GM12878 (cell line): Measurements from ENCODE around the gene CD276. TPM values are rescaled to one million over a fixed set of nuclear protein-coding genes. Genes with fewer than 3 reads are reported as not detected.

ENCODE experiments used
- ATAC-seq: fragments of 200-7000 bp; cut with Tn5 transposase; 3 replicates; pipeline ENCODE4 v1.9.1; 2020; ENCODE audit warnings: mild to moderate bottlenecking, moderate library complexity
- BruUV-seq: library from RNA; stranded (reverse); fragments of 400-500 nt; replicated peaks from 2 replicates; lab custom pipeline; 2021; lab: Mats Ljungman, UMichigan
- CTCF ChIA-PET: fragments of 300-600 bp; sonication (Branson Sonifier 250); formaldehyde crosslinking; extraction: SDS; loops from one replicate; lab custom pipeline; 2021; ENCODE audit warnings: inconsistent platforms; lab: Yijun Ruan, JAX
- POLR2A ChIA-PET: fragments of 350-600 bp; formaldehyde crosslinking; extraction: SDS; loops from one replicate; lab custom pipeline; 2021; ENCODE audit warnings: inconsistent platforms; lab: Charles Lee
- RAD21 ChIA-PET: fragments of 300-600 bp; sonication (Branson Sonifier 250); formaldehyde crosslinking; loops from one replicate; lab custom pipeline; 2023; ENCODE audit warnings: antibody characterized with exemption; ENCODE audit not compliant: unreplicated experiment; lab: Charles Lee
- SMC1A ChIA-PET: fragments of 300-600 bp; sonication (Branson Sonifier 250); formaldehyde crosslinking; loops from one replicate; lab custom pipeline; 2023; ENCODE audit not compliant: unreplicated experiment, uncharacterized antibody; lab: Charles Lee
- DNase-seq: peaks from one replicate; pipeline ENCODE4 v3.0.0-alpha.2; 2011; ENCODE audit warnings: low read depth, low spot score
- FAIRE-seq: peaks from 3 replicates; lab custom pipeline; 2011; peaks lifted over from hg19 to GRCh38; lab: Jason Lieb, UNC
- H2AFZ ChIP-seq: 2 replicates; pipeline ENCODE4 v1.6.0; 2011; ENCODE audit warnings: low read depth, low read length, control low read depth; ENCODE audit not compliant: control insufficient read depth
- H3K27ac ChIP-seq: 2 replicates; pipeline ENCODE4 v1.5.1; 2011; ENCODE audit warnings: control low read depth; ENCODE audit not compliant: control insufficient read depth, insufficient read depth
- H3K27me3 ChIP-seq, 2 experiments: replicated peaks in 1 of 2; 2 replicates each; pipeline versions ENCODE4 v1.6.0 to v1.6.1; 2011; ENCODE audit warnings: low read length in 1 of 2; ENCODE audit not compliant: control insufficient read depth in 2 of 2, insufficient read depth in 2 of 2
- H3K36me3 ChIP-seq, 2 experiments: 2 replicates each; pipeline ENCODE4 v1.5.1; 2011; ENCODE audit warnings: low read length in 1 of 2; ENCODE audit not compliant: control insufficient read depth in 2 of 2, insufficient read depth in 2 of 2
- H3K4me1 ChIP-seq: 2 replicates; pipeline ENCODE4 v1.6.1; 2011; ENCODE audit warnings: mild to moderate bottlenecking, low read length, moderate library complexity, mixed read lengths; ENCODE audit not compliant: control insufficient read depth, insufficient read depth
- H3K4me2 ChIP-seq: 2 replicates; pipeline ENCODE4 v1.6.0; 2011; ENCODE audit warnings: control low read depth; ENCODE audit not compliant: control insufficient read depth, insufficient read depth
- H3K4me3 ChIP-seq: fragments of 200-600 bp; sonication (generic); 2 replicates; pipeline ENCODE4 v1.5.1; 2016
- H3K79me2 ChIP-seq: 2 replicates; pipeline ENCODE4 v1.6.0; 2011; ENCODE audit warnings: low read length; ENCODE audit not compliant: control insufficient read depth, insufficient read depth
- H3K9ac ChIP-seq: 2 replicates; pipeline ENCODE4 v1.8.0; 2011; ENCODE audit warnings: low read length, control low read depth, mixed read lengths; ENCODE audit not compliant: control insufficient read depth, insufficient read depth
- H3K9me3 ChIP-seq: replicated peaks from 3 replicates; pipeline ENCODE4 v1.5.1; 2011; ENCODE audit warnings: mild to moderate bottlenecking, low read length; ENCODE audit not compliant: control insufficient read depth, insufficient read depth
- H4K20me1 ChIP-seq: 2 replicates; pipeline ENCODE4 v1.6.0; 2011; ENCODE audit not compliant: control insufficient read depth, insufficient read depth
- ATF7 ChIP-seq: fragments of 450-650 bp; IDR thresholded peaks from 2 replicates; pipeline ENCODE4 v1.6.1; 2016; ENCODE audit warnings: low read depth, mild to moderate bottlenecking
- CREB1 ChIP-seq: IDR thresholded peaks from 2 replicates; pipeline ENCODE4 v1.6.1; 2012; ENCODE audit warnings: low read depth, mild to moderate bottlenecking, inconsistent platforms
- ESRRA ChIP-seq: IDR thresholded peaks from 2 replicates; pipeline ENCODE4 v1.6.1; 2012; ENCODE audit warnings: mild to moderate bottlenecking, low read length, improper control_type of control experiment
- FOXM1 ChIP-seq: IDR thresholded peaks from 2 replicates; pipeline ENCODE4 v1.6.1; 2012; ENCODE audit warnings: low read depth, mild to moderate bottlenecking, inconsistent platforms, low read length, moderate library complexity
- HCFC1 ChIP-seq: fragments of 150-350 bp; IDR thresholded peaks from 2 replicates; pipeline ENCODE4 v1.6.1; 2014; ENCODE audit warnings: low read length
- IRF4 ChIP-seq: IDR thresholded peaks from 2 replicates; pipeline ENCODE4 v1.6.1; 2011; ENCODE audit warnings: low read depth, low read length
- MLLT1 ChIP-seq: fragments of 450-650 bp; IDR thresholded peaks from 2 replicates; pipeline ENCODE4 v1.6.1; 2016; ENCODE audit warnings: mild to moderate bottlenecking
- NFIC ChIP-seq: IDR thresholded peaks from 2 replicates; pipeline ENCODE4 v1.6.1; 2012; ENCODE audit warnings: low read depth, mild to moderate bottlenecking, inconsistent platforms, low read length, moderate library complexity
- NRF1 ChIP-seq: conservative IDR thresholded peaks from 2 replicates; pipeline ENCODE4 v1.6.1; 2011; ENCODE audit warnings: mild to moderate bottlenecking, low read depth, low read length, improper control_type of control experiment
- POLR2A ChIP-seq: IDR thresholded peaks from 2 replicates; pipeline ENCODE4 v1.6.1; 2011; ENCODE audit warnings: low read depth, mild to moderate bottlenecking, low read length
- REST ChIP-seq: IDR thresholded peaks from 2 replicates; pipeline ENCODE4 v1.6.1; 2012; ENCODE audit warnings: mild to moderate bottlenecking, low read depth, low read length
- RFX5 ChIP-seq: IDR thresholded peaks from 2 replicates; pipeline ENCODE4 v1.6.1; 2011; ENCODE audit warnings: low read depth, low read length, improper control_type of control experiment
- SMARCA5 ChIP-seq: fragments of 450-650 bp; IDR thresholded peaks from 2 replicates; pipeline ENCODE4 v1.6.1; 2017; ENCODE audit warnings: mild to moderate bottlenecking
- SREBF1 ChIP-seq: IDR thresholded peaks from 2 replicates; pipeline ENCODE4 v1.6.1; 2012; ENCODE audit warnings: mild to moderate bottlenecking, low read length
- WGBS: methylation state at CpG from one replicate; pipeline ENCODE4 v1.1.6; 2016; ENCODE audit warnings: low lambda C conversion rate; ENCODE audit not compliant: insufficient replicate concordance, insufficient coverage; ENCODE audit errors: missing lambda C conversion rate; 5-methylcytosine and 5-hydroxymethylcytosine counted together
- in situ Hi-C: fragments of 300-500 bp; cut with MboI; formaldehyde crosslinking; loops from 9 replicates; pipeline ENCODE4 v1.14.3; 2018; ENCODE audit warnings: mixed read lengths
- intact Hi-C: fragments of 100-400 bp; cut with micrococcal nuclease; formaldehyde crosslinking; loops from one replicate; pipeline ENCODE4 v1.14.2; 2022; ENCODE audit not compliant: unreplicated experiment
- polyA plus RNA-seq, 11 experiments: library from polyadenylated mRNA; depleted of rRNA in 4 of 11; unstranded in 6 of 11; stranded (reverse) in 5 of 11; fragments of >200 nt; fragmentation: Nextera tagmentation in 4 of 11; fragmentation: Illumina TruSeq in 1 of 11; extraction: Ambion mirVana in 4 of 11; extraction: Trizol in 1 of 11; gene quantifications; 1 replicate in 1 of 11; 2 replicates in 10 of 11; pipeline versions ENCODE4 v1.2.1 to v1.2.3, GENCODE V29; 2011 to 2016; ENCODE audit warnings: inconsistent platforms in 2 of 11, missing spikeins in 2 of 11, low read depth in 1 of 11
- total RNA-seq, 4 experiments: library from RNA; depleted of rRNA in 3 of 4; stranded (reverse); fragments of >200 nt in 3 of 4; fragmentation: Illumina TruSeq in 1 of 4; extraction: Trizol in 1 of 4; gene quantifications; 2 replicates each; pipeline versions ENCODE4 v1.2.1 to v1.2.3, GENCODE V29; 2013 to 2021
- TF ChIP-seq, protein P1 (sequence below): fragments of 450-650 bp; IDR thresholded peaks from 2 replicates; pipeline ENCODE4 v1.6.1; 2017; ENCODE audit warnings: low read depth, mild to moderate bottlenecking, moderate library complexity
- TF ChIP-seq, protein P2 (sequence below): IDR thresholded peaks from 2 replicates; pipeline ENCODE4 v1.6.1; 2012; ENCODE audit warnings: low read depth, low read length, improper control_type of control experiment

The CD276 gene
- total and polyA plus RNA-seq, 10 of the 15 experiments (the other 5 are each of a cell fraction or from before 2014, with no cell fraction given) = 0.11 to 3.0 (median 1.2) TPM

GRCh38 chr15:73732930-73733329 lies 48.7 kb downstream of the CD276 start:
- no peak for TF ChIP-seq REST
- TF ChIP-seq POLR2A = no peak
- TF ChIP-seq, protein P1, sequence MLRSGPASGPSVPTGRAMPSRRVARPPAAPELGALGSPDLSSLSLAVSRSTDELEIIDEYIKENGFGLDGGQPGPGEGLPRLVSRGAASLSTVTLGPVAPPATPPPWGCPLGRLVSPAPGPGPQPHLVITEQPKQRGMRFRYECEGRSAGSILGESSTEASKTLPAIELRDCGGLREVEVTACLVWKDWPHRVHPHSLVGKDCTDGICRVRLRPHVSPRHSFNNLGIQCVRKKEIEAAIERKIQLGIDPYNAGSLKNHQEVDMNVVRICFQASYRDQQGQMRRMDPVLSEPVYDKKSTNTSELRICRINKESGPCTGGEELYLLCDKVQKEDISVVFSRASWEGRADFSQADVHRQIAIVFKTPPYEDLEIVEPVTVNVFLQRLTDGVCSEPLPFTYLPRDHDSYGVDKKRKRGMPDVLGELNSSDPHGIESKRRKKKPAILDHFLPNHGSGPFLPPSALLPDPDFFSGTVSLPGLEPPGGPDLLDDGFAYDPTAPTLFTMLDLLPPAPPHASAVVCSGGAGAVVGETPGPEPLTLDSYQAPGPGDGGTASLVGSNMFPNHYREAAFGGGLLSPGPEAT = no peak
- TF ChIP-seq, protein P2, sequence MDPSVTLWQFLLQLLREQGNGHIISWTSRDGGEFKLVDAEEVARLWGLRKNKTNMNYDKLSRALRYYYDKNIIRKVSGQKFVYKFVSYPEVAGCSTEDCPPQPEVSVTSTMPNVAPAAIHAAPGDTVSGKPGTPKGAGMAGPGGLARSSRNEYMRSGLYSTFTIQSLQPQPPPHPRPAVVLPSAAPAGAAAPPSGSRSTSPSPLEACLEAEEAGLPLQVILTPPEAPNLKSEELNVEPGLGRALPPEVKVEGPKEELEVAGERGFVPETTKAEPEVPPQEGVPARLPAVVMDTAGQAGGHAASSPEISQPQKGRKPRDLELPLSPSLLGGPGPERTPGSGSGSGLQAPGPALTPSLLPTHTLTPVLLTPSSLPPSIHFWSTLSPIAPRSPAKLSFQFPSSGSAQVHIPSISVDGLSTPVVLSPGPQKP = no peak
- TF ChIP-seq FOXM1 = no peak
- TF ChIP-seq CREB1 = no peak
- no peak for TF ChIP-seq IRF4
- no peak for TF ChIP-seq ESRRA
- TF ChIP-seq SREBF1 = no peak
- no peak for TF ChIP-seq ATF7
- no peak for TF ChIP-seq RFX5
- no peak for TF ChIP-seq SMARCA5
- TF ChIP-seq NFIC = no peak
- TF ChIP-seq HCFC1 = no peak
- no peak for TF ChIP-seq MLLT1
- no peak for TF ChIP-seq NRF1
- no peak overlapping the region for H2AFZ ChIP-seq
- POLR2A ChIA-PET = no interaction called here
- H3K4me1 ChIP-seq = no peaks in the 10 kb centered on the region
- FAIRE-seq = no peak
- no peak overlapping the region for H3K27ac ChIP-seq
- BruUV-seq = no TSS peak
- intact Hi-C loops = no loop called here
- CTCF ChIA-PET = no interaction called here
- DNase-seq = no peak
- H3K36me3 ChIP-seq = no peaks in the 10 kb centered on the region
- no peak overlapping the region for H3K9ac ChIP-seq
- H3K79me2 ChIP-seq = no peaks in the 10 kb centered on the region
- no peak overlapping the region for H3K4me2 ChIP-seq
- no peaks in the 10 kb centered on the region; a peak in 1 of 4 replicates for H3K27me3 ChIP-seq
- SMC1A ChIA-PET = no interaction called here
- no peak overlapping the region for H3K4me3 ChIP-seq
- no peaks in the 10 kb centered on the region for H4K20me1 ChIP-seq
- 30% methylated on average over 3 of the region's 3 CpGs for WGBS
- RAD21 ChIA-PET = interaction anchor here (0.7 kb wide), 1 partner anchor 56 kb away, joined by 3 read pairs; no protein-coding TSS in a partner anchor
- ATAC-seq = no peak
- no peaks in the 10 kb centered on the region for H3K9me3 ChIP-seq
- in situ Hi-C loops = no loop called here
